Endothelial cell of umbilical vein (primary cell): ENCODE measurements around the gene C19orf73. TPM values are rescaled to one million over a fixed set of nuclear protein-coding genes. Genes with fewer than 3 reads are reported as not detected.

ENCODE experiments used
- BruUV-seq: library from RNA; stranded (reverse); fragments of 400-500 nt; replicated peaks from 2 replicates; lab custom pipeline; 2021; lab: Mats Ljungman, UMichigan
- CTCF ChIA-PET: fragments of 300-600, 350-600 bp; sonication (Branson Sonifier 250); formaldehyde crosslinking; loops from one replicate; lab custom pipeline; 2021; ENCODE audit warnings: antibody characterized with exemption, inconsistent platforms; lab: Charles Lee
- POLR2A ChIA-PET: fragments of 300-600, 350-600 bp; sonication (Branson Sonifier 250); formaldehyde crosslinking; loops from one replicate; lab custom pipeline; 2021; ENCODE audit warnings: antibody characterized with exemption, inconsistent platforms; lab: Charles Lee
- DNase-seq: peaks from one replicate; pipeline ENCODE4 v3.0.0-alpha.2; 2011; ENCODE audit warnings: low read depth, low spot score
- FAIRE-seq: peaks from 2 replicates; lab custom pipeline; 2011; peaks lifted over from hg19 to GRCh38; lab: Jason Lieb, UNC
- H2AFZ ChIP-seq: 2 replicates; pipeline ENCODE4 v1.6.0; 2012; ENCODE audit warnings: low read depth, low read length, control low read depth, inconsistent platforms
- H3K27ac ChIP-seq: 2 replicates; pipeline ENCODE4 v1.5.1; 2011; ENCODE audit warnings: low read depth, mild to moderate bottlenecking, control low read depth, low read length, moderate library complexity; ENCODE audit not compliant: insufficient read depth
- H3K27me3 ChIP-seq, 2 experiments: 2 replicates each; pipeline versions ENCODE4 v1.6.0 to v1.6.1; 2011; ENCODE audit warnings: low read length in 2 of 2, mixed read lengths in 1 of 2; ENCODE audit not compliant: control insufficient read depth in 2 of 2, insufficient read depth in 2 of 2
- H3K36me3 ChIP-seq, 2 experiments: 2 replicates in 1 of 2; 3 replicates in 1 of 2; pipeline ENCODE4 v1.5.1; 2011; ENCODE audit warnings: low read length in 2 of 2, mild to moderate bottlenecking in 1 of 2, moderate library complexity in 1 of 2; ENCODE audit not compliant: control insufficient read depth in 2 of 2, insufficient read depth in 2 of 2; ENCODE audit errors: extremely low read depth in 1 of 2
- H3K4me1 ChIP-seq: 3 replicates; pipeline ENCODE4 v1.5.1; 2011; ENCODE audit warnings: mild to moderate bottlenecking, low read length; ENCODE audit not compliant: control insufficient read depth, insufficient read depth; ENCODE audit errors: extremely low read depth
- H3K4me2 ChIP-seq: 2 replicates; pipeline ENCODE4 v1.6.1; 2011; ENCODE audit warnings: low read length, control low read depth, mixed read lengths; ENCODE audit not compliant: insufficient read depth
- H3K4me3 ChIP-seq, 3 experiments: fragments of 200-600 bp in 1 of 3; sonication (generic), shearing (Covaris generic) in 1 of 3; replicated peaks in 1 of 3; 2 replicates each; pipeline ENCODE4 v1.5.1; 2011 to 2016; ENCODE audit warnings: control low read depth in 3 of 3, low read length in 3 of 3, mild to moderate bottlenecking in 2 of 3, inconsistent platforms in 1 of 3, low read depth in 1 of 3, moderate library complexity in 1 of 3; ENCODE audit not compliant: insufficient read depth in 1 of 3
- H3K79me2 ChIP-seq: 2 replicates; pipeline ENCODE4 v1.6.0; 2012; ENCODE audit warnings: low read length, inconsistent platforms; ENCODE audit not compliant: control insufficient read depth, insufficient read depth
- H3K9ac ChIP-seq: replicated peaks from 2 replicates; pipeline ENCODE3; 2011; ENCODE audit warnings: low read length, control low read depth; ENCODE audit not compliant: insufficient read depth; ENCODE audit errors: extremely low read depth
- H3K9me1 ChIP-seq: replicated peaks from 3 replicates; pipeline ENCODE4 v1.6.0; 2011; ENCODE audit warnings: mild to moderate bottlenecking, low read length; ENCODE audit not compliant: control insufficient read depth, insufficient read depth; ENCODE audit errors: extremely low read depth
- H3K9me3 ChIP-seq: replicated peaks from 2 replicates; pipeline ENCODE4 v1.5.1; 2012; ENCODE audit warnings: low read length, inconsistent platforms; ENCODE audit not compliant: control insufficient read depth, insufficient read depth
- H4K20me1 ChIP-seq: replicated peaks from 2 replicates; pipeline ENCODE3; 2011; ENCODE audit warnings: mild to moderate bottlenecking, low read length; ENCODE audit not compliant: control insufficient read depth, insufficient read depth; ENCODE audit errors: extremely low read depth
- EZH2 ChIP-seq: IDR thresholded peaks from 2 replicates; pipeline ENCODE4 v1.6.1; 2012; ENCODE audit warnings: borderline replicate concordance, low read depth, mild to moderate bottlenecking, moderate library complexity, low read length, inconsistent platforms; ENCODE audit not compliant: severe bottlenecking
- FOS ChIP-seq: IDR thresholded peaks from 2 replicates; pipeline ENCODE4 v1.6.1; 2011; ENCODE audit warnings: mild to moderate bottlenecking, low read length, moderate library complexity, borderline replicate concordance; ENCODE audit not compliant: insufficient read depth
- GATA2 ChIP-seq: IDR thresholded peaks from 2 replicates; pipeline ENCODE4 v1.7.0; 2011; ENCODE audit warnings: low read depth, mild to moderate bottlenecking, moderate library complexity, mixed read lengths, low read length; ENCODE audit not compliant: insufficient read length, insufficient read depth
- JUN ChIP-seq: IDR thresholded peaks from 2 replicates; pipeline ENCODE4 v1.6.1; 2011; ENCODE audit warnings: borderline replicate concordance, low read depth; ENCODE audit not compliant: insufficient read length, insufficient read depth
- MYC ChIP-seq: IDR thresholded peaks from one replicate; pipeline ENCODE4 v1.6.1; 2011; ENCODE audit warnings: mild to moderate bottlenecking, low read depth, low read length
- POLR2A ChIP-seq: IDR thresholded peaks from 2 replicates; pipeline ENCODE4 v1.6.1; 2012; ENCODE audit warnings: low read depth, mild to moderate bottlenecking, control low read depth, low read length
- POLR2AphosphoS5 ChIP-seq: IDR thresholded peaks from 2 replicates; pipeline ENCODE4 v1.6.1; 2012; ENCODE audit warnings: low read depth, mild to moderate bottlenecking, control low read depth, low read length, moderate library complexity; ENCODE audit not compliant: insufficient read depth
- dilution Hi-C: fragments of 300-500 bp; cut with MboI; formaldehyde crosslinking; loops from one replicate; pipeline ENCODE4 v1.15.0; 2019; ENCODE audit warnings: low sequenced_read_pairs; ENCODE audit not compliant: extremely low pct_ligation_motif_present
- intact Hi-C: fragments of 100-400 bp; cut with micrococcal nuclease; formaldehyde crosslinking; loops from one replicate; pipeline ENCODE4 v1.10.0; 2022
- polyA plus RNA-seq, 4 experiments: library from polyadenylated mRNA; depleted of rRNA in 3 of 4; stranded (reverse) in 3 of 4; unstranded in 1 of 4; fragments of >200 nt; gene quantifications; 2 replicates each; pipeline versions ENCODE4 v1.2.1 to v1.2.3, GENCODE V29; 2011 to 2012; ENCODE audit warnings: missing spikeins in 1 of 4
- total RNA-seq: library from RNA; stranded (reverse); gene quantifications from 2 replicates; pipeline ENCODE4 v1.2.3, GENCODE V29; 2021
- TF ChIP-seq, protein P1 (sequence below), 2 donors: IDR thresholded peaks; 1 replicate in 1 of 2; 2 replicates in 1 of 2; pipeline ENCODE4 v1.5.1; 2011; ENCODE audit warnings: low read length in 2 of 2, mild to moderate bottlenecking in 2 of 2, moderate library complexity in 2 of 2, control low read depth in 1 of 2, inconsistent platforms in 1 of 2, low read depth in 1 of 2; ENCODE audit not compliant: insufficient read depth in 1 of 2; ENCODE audit errors: extremely low read depth in 1 of 2
- TF ChIP-seq, protein P2 (sequence below): IDR thresholded peaks from 2 replicates; pipeline ENCODE4 v1.6.1; 2011; ENCODE audit not compliant: insufficient read depth, insufficient read length

C19orf73 gene
- total and polyA plus RNA-seq, 2 donors (not counting 3 experiments of a cell fraction or from before 2014, with no cell fraction given): 1.8 TPM; not detected in 1

DNA sequence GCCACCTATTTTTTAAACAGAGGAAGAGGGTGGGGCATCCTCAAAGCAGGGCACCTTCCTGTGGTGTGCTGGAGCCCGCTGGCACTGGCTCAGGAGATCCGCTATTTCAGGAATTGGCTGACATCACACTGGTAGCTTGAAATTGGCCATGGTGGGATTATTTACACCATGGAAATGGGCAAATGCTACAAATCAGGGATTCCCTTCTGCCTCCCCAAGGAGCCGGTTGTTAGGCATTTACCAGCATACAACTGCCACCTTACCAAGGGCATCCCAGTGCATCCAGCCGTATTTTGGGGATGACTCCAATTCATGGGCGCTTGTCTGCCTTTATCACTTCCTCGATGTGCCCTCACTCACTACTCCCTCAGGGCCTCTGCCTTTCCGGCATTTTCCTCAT, 22.0 kb upstream of the C19orf73 start:
- intact Hi-C loops (no loop called here), dilution Hi-C loops (no loop called here)
- Histone ChIP-seq H3K36me3 (no peaks in the 10 kb centered on the region), H3K27ac (no peak overlapping the region), H2AFZ (no peak overlapping the region), H3K9ac (no peak overlapping the region), H3K4me1 (peaks cover 4% of the 10 kb centered on the region), H3K9me3 (no peaks in the 10 kb centered on the region), H3K9me1 (no peaks in the 10 kb centered on the region), H3K4me2 (no peak overlapping the region), H3K27me3 (no peaks in the 10 kb centered on the region), H4K20me1 (no peaks in the 10 kb centered on the region), H3K4me3 (no peak overlapping the region), H3K79me2 (no peaks in the 10 kb centered on the region)
- no peak for FAIRE-seq
- no peak for DNase-seq
- TF ChIP-seq POLR2A (no peak), GATA2 (no peak), JUN (no peak), EZH2 (no peak), MYC (no peak), POLR2AphosphoS5 (no peak), FOS (no peak)
- TF ChIP-seq, protein P1, sequence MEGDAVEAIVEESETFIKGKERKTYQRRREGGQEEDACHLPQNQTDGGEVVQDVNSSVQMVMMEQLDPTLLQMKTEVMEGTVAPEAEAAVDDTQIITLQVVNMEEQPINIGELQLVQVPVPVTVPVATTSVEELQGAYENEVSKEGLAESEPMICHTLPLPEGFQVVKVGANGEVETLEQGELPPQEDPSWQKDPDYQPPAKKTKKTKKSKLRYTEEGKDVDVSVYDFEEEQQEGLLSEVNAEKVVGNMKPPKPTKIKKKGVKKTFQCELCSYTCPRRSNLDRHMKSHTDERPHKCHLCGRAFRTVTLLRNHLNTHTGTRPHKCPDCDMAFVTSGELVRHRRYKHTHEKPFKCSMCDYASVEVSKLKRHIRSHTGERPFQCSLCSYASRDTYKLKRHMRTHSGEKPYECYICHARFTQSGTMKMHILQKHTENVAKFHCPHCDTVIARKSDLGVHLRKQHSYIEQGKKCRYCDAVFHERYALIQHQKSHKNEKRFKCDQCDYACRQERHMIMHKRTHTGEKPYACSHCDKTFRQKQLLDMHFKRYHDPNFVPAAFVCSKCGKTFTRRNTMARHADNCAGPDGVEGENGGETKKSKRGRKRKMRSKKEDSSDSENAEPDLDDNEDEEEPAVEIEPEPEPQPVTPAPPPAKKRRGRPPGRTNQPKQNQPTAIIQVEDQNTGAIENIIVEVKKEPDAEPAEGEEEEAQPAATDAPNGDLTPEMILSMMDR (IDR thresholded peaks at IDR 0.05; ENCODE audit: extremely low read depth in 1 of 2, insufficient read depth in 1 of 2, low read depth in 1 of 2, low read length in 2 of 2): no peak
- TF ChIP-seq, protein P2, sequence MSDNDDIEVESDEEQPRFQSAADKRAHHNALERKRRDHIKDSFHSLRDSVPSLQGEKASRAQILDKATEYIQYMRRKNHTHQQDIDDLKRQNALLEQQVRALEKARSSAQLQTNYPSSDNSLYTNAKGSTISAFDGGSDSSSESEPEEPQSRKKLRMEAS: no peak
- no TSS peak for BruUV-seq
- POLR2A ChIA-PET: no interaction called here
- CTCF ChIA-PET: interaction anchor here (1.0 to 1.3 kb wide), 3 partner anchors 8 to 58 kb away, joined by 3 to 4 read pairs (median 4); no protein-coding TSS in a partner anchor
